ENCODE results near the gene SLC25A11.

- TF ChIP-seq GATA2 (IDR thresholded peaks at IDR 0.05; ENCODE audit: low read depth, low read length) (no peak), GATA3 (IDR thresholded peaks at IDR 0.05; ENCODE audit: low read depth, low read length) (no peak)
Measured at GRCh38 chr17:4972752-4973151, 32.9 kb upstream of the SLC25A11 start.
